ENCODE data around the gene EFCAB14.

Gene EFCAB14

DNA sequence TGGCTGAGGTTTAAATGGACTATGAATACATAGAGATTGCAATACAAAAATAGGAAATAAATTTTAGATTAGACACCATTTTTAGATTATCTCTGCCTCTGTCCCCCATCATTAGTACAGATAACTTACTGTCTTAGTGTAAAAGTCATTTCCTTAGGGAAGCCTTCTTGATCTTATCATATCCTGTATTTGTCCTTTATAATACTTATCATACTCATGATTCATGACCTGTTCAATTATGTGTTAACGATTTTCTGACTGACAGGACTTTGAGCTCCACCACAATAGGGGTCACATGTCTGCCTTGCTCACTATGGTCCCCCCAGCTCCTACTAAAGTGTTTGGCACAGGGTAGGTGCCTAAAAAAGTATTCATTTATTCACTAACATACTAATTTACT, 32.7 kb downstream of the EFCAB14 start:
- TF ChIP-seq, protein P1, sequence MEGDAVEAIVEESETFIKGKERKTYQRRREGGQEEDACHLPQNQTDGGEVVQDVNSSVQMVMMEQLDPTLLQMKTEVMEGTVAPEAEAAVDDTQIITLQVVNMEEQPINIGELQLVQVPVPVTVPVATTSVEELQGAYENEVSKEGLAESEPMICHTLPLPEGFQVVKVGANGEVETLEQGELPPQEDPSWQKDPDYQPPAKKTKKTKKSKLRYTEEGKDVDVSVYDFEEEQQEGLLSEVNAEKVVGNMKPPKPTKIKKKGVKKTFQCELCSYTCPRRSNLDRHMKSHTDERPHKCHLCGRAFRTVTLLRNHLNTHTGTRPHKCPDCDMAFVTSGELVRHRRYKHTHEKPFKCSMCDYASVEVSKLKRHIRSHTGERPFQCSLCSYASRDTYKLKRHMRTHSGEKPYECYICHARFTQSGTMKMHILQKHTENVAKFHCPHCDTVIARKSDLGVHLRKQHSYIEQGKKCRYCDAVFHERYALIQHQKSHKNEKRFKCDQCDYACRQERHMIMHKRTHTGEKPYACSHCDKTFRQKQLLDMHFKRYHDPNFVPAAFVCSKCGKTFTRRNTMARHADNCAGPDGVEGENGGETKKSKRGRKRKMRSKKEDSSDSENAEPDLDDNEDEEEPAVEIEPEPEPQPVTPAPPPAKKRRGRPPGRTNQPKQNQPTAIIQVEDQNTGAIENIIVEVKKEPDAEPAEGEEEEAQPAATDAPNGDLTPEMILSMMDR (IDR thresholded peaks at IDR 0.05; ENCODE audit: extremely low read depth, insufficient read depth, missing control alignments) = no peak
- in situ Hi-C loops (cut with MboI; ENCODE audit: low pct_unique_long_range_greater_than_20kb, low sequenced_read_pairs, unreplicated experiment) = no loop called here
- DNase-seq (ENCODE audit: low spot score) = no peak

DNA sequence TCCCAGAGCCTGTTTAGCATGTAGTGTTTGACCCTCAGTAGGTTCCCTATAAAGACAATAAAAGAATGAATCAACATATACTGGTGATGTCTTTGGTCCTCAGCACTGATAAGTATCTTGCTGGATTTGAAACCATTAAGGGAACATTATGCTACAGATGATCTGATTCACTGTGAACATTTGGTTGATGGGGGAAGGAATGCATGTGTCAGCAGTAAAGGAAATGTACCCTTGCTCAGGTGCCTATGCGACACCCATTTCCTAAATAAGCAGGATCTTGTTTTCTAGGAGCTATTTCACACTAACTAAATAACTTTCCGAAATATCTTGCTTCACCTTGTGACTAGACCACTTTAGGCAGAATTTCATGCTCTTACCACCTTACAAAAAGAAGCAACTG, 34.2 kb downstream of the EFCAB14 start:
- in situ Hi-C loops (cut with MboI; ENCODE audit: low pct_unique_long_range_greater_than_20kb, low sequenced_read_pairs, unreplicated experiment) = no loop called here
- DNase-seq (ENCODE audit: low spot score) = no peak
- TF ChIP-seq, protein P1 (IDR thresholded peaks at IDR 0.05; ENCODE audit: extremely low read depth, insufficient read depth, missing control alignments) = no peak

DNA sequence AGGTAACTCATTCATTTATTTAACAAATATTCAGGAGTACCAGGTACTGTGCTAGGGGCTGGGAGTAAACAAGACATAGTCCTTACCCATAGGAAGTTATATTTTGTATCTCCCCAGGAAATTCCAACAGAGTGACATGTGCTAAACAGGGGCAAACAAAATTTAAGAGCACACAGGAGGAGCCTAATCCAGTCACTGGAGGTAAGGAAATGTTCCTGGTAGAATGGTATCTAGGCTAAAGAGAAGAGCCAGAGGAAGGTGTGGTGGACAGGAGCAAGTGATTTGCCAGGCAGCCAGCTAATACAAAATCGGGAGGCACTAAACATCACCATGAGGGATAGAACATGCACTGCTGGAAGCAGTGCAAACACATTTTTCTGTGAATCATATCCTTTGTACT, 36.9 kb downstream of the EFCAB14 start:
- no peak for DNase-seq (ENCODE audit: low spot score)
- in situ Hi-C loops (cut with MboI; ENCODE audit: low pct_unique_long_range_greater_than_20kb, low sequenced_read_pairs, unreplicated experiment) = no loop called here
- TF ChIP-seq, protein P1 (IDR thresholded peaks at IDR 0.05; ENCODE audit: extremely low read depth, insufficient read depth, missing control alignments) = no peak

DNA sequence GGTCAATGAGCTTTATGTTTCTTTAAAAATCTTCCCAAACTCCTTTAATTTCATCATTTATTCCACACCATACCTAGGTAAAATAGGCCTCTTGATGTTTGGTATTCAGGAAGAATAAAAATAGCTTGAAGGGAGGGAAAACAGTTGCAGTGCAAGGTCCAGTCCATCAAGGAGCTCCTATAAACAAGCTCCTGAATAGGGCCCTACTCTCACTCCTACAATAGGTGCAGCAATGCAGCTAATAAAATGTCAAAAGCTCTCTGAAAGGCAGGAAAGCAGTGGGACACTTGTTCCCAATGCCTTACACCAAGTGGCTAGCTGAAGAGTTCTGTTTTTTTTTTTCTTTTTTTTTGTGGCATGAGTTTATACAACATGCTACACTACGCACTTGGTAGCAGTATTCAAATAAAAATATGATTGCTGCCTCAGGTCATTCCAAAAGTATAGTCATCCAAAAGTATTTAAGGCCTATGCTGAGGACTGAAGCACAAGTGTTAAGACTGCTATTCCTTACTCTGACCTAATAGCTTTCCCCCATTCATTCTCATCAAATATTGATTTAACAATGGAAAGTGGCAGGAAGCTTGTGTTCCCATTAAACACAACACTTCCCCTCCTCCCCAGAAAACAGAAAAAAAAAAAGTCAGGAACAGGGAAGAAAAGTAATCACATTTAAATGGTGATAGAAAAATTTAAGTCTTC, 37.4 kb downstream of the EFCAB14 start:
- TF ChIP-seq, protein P1 (IDR thresholded peaks at IDR 0.05; ENCODE audit: extremely low read depth, insufficient read depth, missing control alignments) = no peak
- in situ Hi-C loops (cut with MboI; ENCODE audit: low pct_unique_long_range_greater_than_20kb, low sequenced_read_pairs, unreplicated experiment) = no loop called here
- DNase-seq (ENCODE audit: low spot score) = no peak

DNA sequence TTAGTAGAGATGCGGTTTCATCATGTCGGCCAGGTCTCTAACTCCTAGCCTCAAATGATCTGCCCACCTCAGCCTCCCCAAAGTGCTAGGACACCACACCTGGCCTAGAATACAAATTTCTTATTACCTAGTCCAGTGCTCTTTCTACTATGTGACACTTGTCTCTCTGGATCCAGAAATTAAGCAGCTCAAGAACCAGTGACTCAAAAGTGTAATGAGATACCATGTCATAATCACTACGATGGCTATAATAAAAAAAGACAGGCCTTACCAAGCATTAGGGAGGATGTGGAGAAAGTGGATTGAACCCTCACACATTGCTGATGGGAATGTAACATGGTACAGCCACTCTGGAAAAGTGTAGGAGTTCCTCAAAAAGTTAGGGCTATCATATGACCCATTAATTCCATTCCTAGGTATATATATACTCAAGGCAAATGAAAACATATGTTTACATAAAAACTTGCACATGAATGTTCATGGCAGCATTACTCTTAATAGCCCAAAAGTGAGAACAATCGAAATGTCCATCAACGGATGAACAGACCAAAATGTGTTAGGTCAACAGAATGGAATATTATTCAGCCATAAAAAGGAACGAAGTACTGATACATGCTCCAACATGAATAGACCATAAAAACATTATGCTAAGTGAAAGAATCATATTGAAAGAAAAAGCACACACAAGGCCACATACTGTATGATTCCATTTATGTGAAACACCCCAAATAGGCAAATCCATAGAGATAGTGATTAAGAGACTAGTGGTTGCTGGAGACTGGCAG, 38.9 kb downstream of the EFCAB14 start:
- no peak for DNase-seq (ENCODE audit: low spot score)
- TF ChIP-seq, protein P1 (IDR thresholded peaks at IDR 0.05; ENCODE audit: extremely low read depth, insufficient read depth, missing control alignments) = no peak
- in situ Hi-C loops (cut with MboI; ENCODE audit: low pct_unique_long_range_greater_than_20kb, low sequenced_read_pairs, unreplicated experiment) = no loop called here

DNA sequence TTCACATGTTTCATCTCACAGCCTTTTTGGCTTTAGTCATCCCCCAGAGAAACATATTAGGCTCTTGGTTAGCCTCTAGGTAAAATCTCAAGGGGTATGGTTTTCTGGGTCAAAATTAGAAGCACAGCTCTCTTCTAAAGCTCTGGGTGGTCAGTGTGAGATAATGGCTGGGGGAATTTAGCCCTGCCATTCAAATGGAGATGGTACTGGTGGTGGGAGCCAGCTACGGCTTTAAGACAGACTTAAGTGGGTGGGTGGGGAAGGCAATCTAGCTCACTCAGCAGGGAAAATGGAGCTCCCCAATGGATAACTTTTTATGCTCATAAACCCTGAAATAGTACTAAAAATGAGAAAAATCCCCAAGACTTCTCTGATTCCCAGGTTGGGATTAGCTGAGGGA, 41.6 kb downstream of the EFCAB14 start:
- TF ChIP-seq, protein P1 (IDR thresholded peaks at IDR 0.05; ENCODE audit: extremely low read depth, insufficient read depth, missing control alignments) = no peak
- DNase-seq (ENCODE audit: low spot score) = no peak
- in situ Hi-C loops (cut with MboI; ENCODE audit: low pct_unique_long_range_greater_than_20kb, low sequenced_read_pairs, unreplicated experiment) = no loop called here
